Measurements from ENCODE around the gene CD109.

DNA sequence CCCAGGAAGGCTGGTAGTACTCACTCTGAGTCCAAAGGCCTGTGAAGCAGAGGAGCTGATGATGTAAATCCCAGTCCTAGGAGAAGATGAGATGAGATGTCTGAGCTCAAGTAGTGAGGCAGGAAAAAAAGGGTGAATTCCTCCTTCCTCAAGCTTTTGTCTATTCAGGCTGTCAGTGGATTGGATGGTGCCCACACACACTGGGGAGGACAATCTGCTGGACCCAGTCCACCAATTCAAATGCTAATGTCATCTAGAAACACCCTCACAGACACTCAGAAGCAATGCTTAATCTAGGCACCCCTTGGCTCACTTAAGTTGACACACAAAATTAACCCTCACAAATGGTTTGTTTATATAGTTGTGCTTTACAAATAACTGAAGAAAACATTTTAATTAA is 94.6 kb downstream of the CD109 start:
- TF ChIP-seq TAF1 (IDR thresholded peaks at IDR 0.05; ENCODE audit: borderline replicate concordance, insufficient read depth, low read length) = no peak
- TF ChIP-seq SIN3A (IDR thresholded peaks at IDR 0.05; ENCODE audit: borderline replicate concordance, insufficient read depth, low read length) = no peak
- no peak for TF ChIP-seq POLR2AphosphoS5 (IDR thresholded peaks at IDR 0.05; ENCODE audit: low read depth, low read length)

All from PFSK-1 (cell line).